ENCODE results near the gene RFPL4AL1. TPM values are rescaled to one million over a fixed set of nuclear protein-coding genes. Genes with fewer than 3 reads are reported as not detected.

The RFPL4AL1 gene
- total and polyA plus RNA-seq, 7 donors: not detected

GRCh38 chr19:55801416-55801815 lies 32.5 kb downstream of the RFPL4AL1 start:
- no peaks in the 10 kb centered on the region for H3K9me3 ChIP-seq
- no peak overlapping the region for H3K4me3 ChIP-seq
- intact Hi-C loops (cut with DNase I): no loop called here
- H3K4me1 ChIP-seq: no peaks in the 10 kb centered on the region
- no peak for TF ChIP-seq CTCF (IDR thresholded peaks at IDR 0.05)
- no peak for ATAC-seq
- no peak overlapping the region for H3K27ac ChIP-seq
- no peaks in the 10 kb centered on the region for H3K27me3 ChIP-seq (ENCODE audit: insufficient read depth in 3 of 3, low read length in 2 of 3)
- no peak for DNase-seq
- 50 to 58% (median 53%) methylated on average over 7 of the region's 7 CpGs for WGBS, 3 donors
- H3K36me3 ChIP-seq (ENCODE audit: insufficient read depth in 1 of 2, low read depth in 1 of 2): no peaks in the 10 kb centered on the region

GRCh38 chr19:55802281-55802680 lies 33.4 kb downstream of the RFPL4AL1 start:
- Histone ChIP-seq H3K27me3 (ENCODE audit: insufficient read depth in 3 of 3, low read length in 2 of 3) (no peaks in the 10 kb centered on the region), H3K4me1 (no peaks in the 10 kb centered on the region), H3K36me3 (ENCODE audit: insufficient read depth in 1 of 2, low read depth in 1 of 2) (no peaks in the 10 kb centered on the region), H3K9me3 (peaks cover under 1% of the 10 kb centered on the region), H3K4me3 (no peak overlapping the region), H3K27ac (no peak overlapping the region)
- ATAC-seq (no peak), DNase-seq (no peak)
- intact Hi-C loops (cut with DNase I): no loop called here
- TF ChIP-seq CTCF (IDR thresholded peaks at IDR 0.05): no peak
- WGBS, 3 donors: 47 to 59% (median 56%) methylated on average over 2 of the region's 2 CpGs

GRCh38 chr19:55809381-55810058 lies 40.6 kb downstream of the RFPL4AL1 start:
- H3K4me3 ChIP-seq: no peak overlapping the region
- WGBS, 3 donors: 24 to 29% (median 25%) methylated on average over 20 of the region's 20 CpGs
- H3K9me3 ChIP-seq: peaks cover 4% of the 10 kb centered on the region
- no peaks in the 10 kb centered on the region for H3K4me1 ChIP-seq
- ATAC-seq: no peak
- H3K27ac ChIP-seq: no peak overlapping the region
- H3K36me3 ChIP-seq (ENCODE audit: insufficient read depth in 1 of 2, low read depth in 1 of 2): no peaks in the 10 kb centered on the region
- intact Hi-C loops (cut with DNase I): loop anchor here in 1 of 2 donors (5.0 kb wide), 1 partner anchor 177 kb away; no protein-coding TSS in a partner anchor
- TF ChIP-seq CTCF (IDR thresholded peaks at IDR 0.05): no peak
- DNase-seq: peak in 1 of 2 donors; percentile 27
- no peaks in the 10 kb centered on the region for H3K27me3 ChIP-seq (ENCODE audit: insufficient read depth in 3 of 3, low read length in 2 of 3)

GRCh38 chr19:55811340-55811739 lies 42.4 kb downstream of the RFPL4AL1 start:
- H3K27me3 ChIP-seq (ENCODE audit: insufficient read depth in 3 of 3, low read length in 2 of 3): no peaks in the 10 kb centered on the region
- 63 to 73% (median 65%) methylated on average over 3 of the region's 3 CpGs for WGBS, 3 donors
- H3K27ac ChIP-seq: no peak overlapping the region
- no peaks in the 10 kb centered on the region for H3K36me3 ChIP-seq (ENCODE audit: insufficient read depth in 1 of 2, low read depth in 1 of 2)
- TF ChIP-seq CTCF (IDR thresholded peaks at IDR 0.05): no peak
- H3K4me3 ChIP-seq: no peak overlapping the region
- H3K4me1 ChIP-seq: no peaks in the 10 kb centered on the region
- no peak for ATAC-seq
- DNase-seq: no peak
- intact Hi-C loops (cut with DNase I): no loop called here
- peaks cover 4% of the 10 kb centered on the region for H3K9me3 ChIP-seq

GRCh38 chr19:55812449-55812848 lies 43.5 kb downstream of the RFPL4AL1 start:
- Histone ChIP-seq H3K27me3 (ENCODE audit: insufficient read depth in 3 of 3, low read length in 2 of 3) (no peaks in the 10 kb centered on the region), H3K27ac (no peak overlapping the region), H3K4me1 (no peaks in the 10 kb centered on the region), H3K36me3 (ENCODE audit: insufficient read depth in 1 of 2, low read depth in 1 of 2) (no peaks in the 10 kb centered on the region), H3K4me3 (no peak overlapping the region), H3K9me3 (peaks cover 2% of the 10 kb centered on the region)
- intact Hi-C loops (cut with DNase I): no loop called here
- DNase-seq: no peak
- no peak for TF ChIP-seq CTCF (IDR thresholded peaks at IDR 0.05)
- ATAC-seq: no peak
- WGBS, 3 donors: 43 to 55% (median 52%) methylated on average over 7 of the region's 7 CpGs
